Stimulated activated naive CD8-positive, alpha-beta T cell treated with anti-CD3 and anti-CD28 coated beads, Interleukin-15, Interleukin-2, amounts not matched to agents 100 ng/mL and 50 ng/mL, for 24 hours (primary cell): ENCODE data around the gene TLR6.

Experiments
- H3K27ac Mint-ChIP-seq: one replicate; pipeline ENCODE4 v1.8.0; 2021; ENCODE audit warnings: mild to moderate bottlenecking, mixed read lengths
- H3K27me3 Mint-ChIP-seq: one replicate; pipeline ENCODE4 v1.8.0; 2021; ENCODE audit warnings: mixed read lengths
- H3K36me3 Mint-ChIP-seq: one replicate; pipeline ENCODE4 v1.8.0; 2021; ENCODE audit warnings: low read depth, mixed read lengths
- H3K4me1 Mint-ChIP-seq: one replicate; pipeline ENCODE4 v1.8.0; 2021; ENCODE audit warnings: low read depth, mixed read lengths
- H3K4me3 Mint-ChIP-seq: one replicate; pipeline ENCODE4 v1.8.0; 2021; ENCODE audit warnings: mild to moderate bottlenecking, mixed read lengths
- H3K9me3 Mint-ChIP-seq: one replicate; pipeline ENCODE4 v1.8.0; 2021; ENCODE audit warnings: mixed read lengths

The TLR6 gene

GRCh38 chr4:38873290-38873944, 16.8 kb upstream of the TLR6 start:
- Mint-ChIP-seq H3K4me1 (no peaks in the 10 kb centered on the region), H3K4me3 (no peak overlapping the region), H3K27me3 (peaks cover 13% of the 10 kb centered on the region), H3K9me3 (no peaks in the 10 kb centered on the region), H3K27ac (no peak overlapping the region), H3K36me3 (no peaks in the 10 kb centered on the region)

GRCh38 chr4:38872620-38873019, 16.0 kb upstream of the TLR6 start:
- H3K4me1 Mint-ChIP-seq: no peaks in the 10 kb centered on the region
- no peaks in the 10 kb centered on the region for H3K9me3 Mint-ChIP-seq
- no peak overlapping the region for H3K27ac Mint-ChIP-seq
- H3K36me3 Mint-ChIP-seq: no peaks in the 10 kb centered on the region
- H3K4me3 Mint-ChIP-seq: no peak overlapping the region
- H3K27me3 Mint-ChIP-seq: peaks cover 15% of the 10 kb centered on the region

GRCh38 chr4:38871593-38871992, 15.0 kb upstream of the TLR6 start:
- Mint-ChIP-seq H3K4me1 (no peaks in the 10 kb centered on the region), H3K9me3 (no peaks in the 10 kb centered on the region), H3K27me3 (peaks cover 15% of the 10 kb centered on the region), H3K36me3 (no peaks in the 10 kb centered on the region), H3K27ac (no peak overlapping the region), H3K4me3 (no peak overlapping the region)

GRCh38 chr4:38870098-38870808, 13.6 kb upstream of the TLR6 start:
- Mint-ChIP-seq H3K4me1 (peaks cover 6% of the 10 kb centered on the region), H3K27me3 (peaks cover 13% of the 10 kb centered on the region), H3K36me3 (no peaks in the 10 kb centered on the region), H3K4me3 (no peak overlapping the region), H3K9me3 (no peaks in the 10 kb centered on the region), H3K27ac (no peak overlapping the region)

GRCh38 chr4:38869511-38869910, 12.9 kb upstream of the TLR6 start:
- H3K27me3 Mint-ChIP-seq: peaks cover 13% of the 10 kb centered on the region
- no peaks in the 10 kb centered on the region for H3K36me3 Mint-ChIP-seq
- no peak overlapping the region for H3K4me3 Mint-ChIP-seq
- H3K9me3 Mint-ChIP-seq: no peaks in the 10 kb centered on the region
- peaks cover 8% of the 10 kb centered on the region for H3K4me1 Mint-ChIP-seq
- no peak overlapping the region for H3K27ac Mint-ChIP-seq

GRCh38 chr4:38868059-38868960, 11.7 kb upstream of the TLR6 start:
- Mint-ChIP-seq H3K9me3 (no peaks in the 10 kb centered on the region), H3K27ac (no peak overlapping the region), H3K36me3 (no peaks in the 10 kb centered on the region), H3K4me1 (peaks cover 8% of the 10 kb centered on the region), H3K27me3 (peaks cover 20% of the 10 kb centered on the region), H3K4me3 (peak overlapping the region; percentile 58)

GRCh38 chr4:38867478-38868058, 11.0 kb upstream of the TLR6 start, which contains the start of gene FAM114A1:
TSS of gene FAM114A1 (plus strand) at chr4:38867806. CDS start at chr4:38878079, 10,273 bp downstream.
- no peak within 1 kb of the TSS for H3K27ac Mint-ChIP-seq

GRCh38 chr4:38866973-38867477, 10.4 kb upstream of the TLR6 start:
- peaks cover 8% of the 10 kb centered on the region for H3K4me1 Mint-ChIP-seq
- no peaks in the 10 kb centered on the region for H3K36me3 Mint-ChIP-seq
- H3K9me3 Mint-ChIP-seq: no peaks in the 10 kb centered on the region
- peak overlapping the region; percentile 77 for H3K4me3 Mint-ChIP-seq
- peaks cover 26% of the 10 kb centered on the region for H3K27me3 Mint-ChIP-seq
- H3K27ac Mint-ChIP-seq: no peak overlapping the region

More at GRCh38 chr4:38867478-38868058, 11.0 kb upstream of the TLR6 start, which contains the start of gene FAM114A1:
- Mint-ChIP-seq H3K36me3 (no peaks in the 10 kb centered on the region), H3K9me3 (no peaks in the 10 kb centered on the region), H3K4me3 (peak within 1 kb of the TSS; percentile 77), H3K4me1 (peaks cover 8% of the 10 kb centered on the region), H3K27me3 (peaks cover 26% of the 10 kb centered on the region)

GRCh38 chr4:38865445-38865844, 8.8 kb upstream of the TLR6 start:
- Mint-ChIP-seq H3K27ac (no peak overlapping the region), H3K36me3 (no peaks in the 10 kb centered on the region), H3K9me3 (no peaks in the 10 kb centered on the region), H3K4me1 (peaks cover 17% of the 10 kb centered on the region), H3K27me3 (peaks cover 26% of the 10 kb centered on the region), H3K4me3 (no peak overlapping the region)

- H3K27ac Mint-ChIP-seq: no peak overlapping the region
- H3K36me3 Mint-ChIP-seq: no peaks in the 10 kb centered on the region
- H3K9me3 Mint-ChIP-seq: no peaks in the 10 kb centered on the region
- H3K4me3 Mint-ChIP-seq: no peak overlapping the region
- H3K4me1 Mint-ChIP-seq: peaks cover 42% of the 10 kb centered on the region
- H3K27me3 Mint-ChIP-seq: peaks cover 16% of the 10 kb centered on the region
Measured at GRCh38 chr4:38861791-38862190, 5.2 kb upstream of the TLR6 start.

- H3K4me3 Mint-ChIP-seq: no peak overlapping the region
- peaks cover 50% of the 10 kb centered on the region for H3K4me1 Mint-ChIP-seq
- no peaks in the 10 kb centered on the region for H3K9me3 Mint-ChIP-seq
- peaks cover 16% of the 10 kb centered on the region for H3K27me3 Mint-ChIP-seq
- no peaks in the 10 kb centered on the region for H3K36me3 Mint-ChIP-seq
- H3K27ac Mint-ChIP-seq: no peak overlapping the region
Measured at GRCh38 chr4:38860788-38861424, 4.3 kb upstream of the TLR6 start.

- peaks cover 48% of the 10 kb centered on the region for H3K4me1 Mint-ChIP-seq
- no peak overlapping the region for H3K27ac Mint-ChIP-seq
- no peaks in the 10 kb centered on the region for H3K9me3 Mint-ChIP-seq
- H3K4me3 Mint-ChIP-seq: no peak overlapping the region
- H3K27me3 Mint-ChIP-seq: peaks cover 13% of the 10 kb centered on the region
- no peaks in the 10 kb centered on the region for H3K36me3 Mint-ChIP-seq
Measured at GRCh38 chr4:38859501-38859900, 2.9 kb upstream of the TLR6 start.

- peaks cover 4% of the 10 kb centered on the region for H3K27me3 Mint-ChIP-seq
- H3K36me3 Mint-ChIP-seq: no peaks in the 10 kb centered on the region
- H3K9me3 Mint-ChIP-seq: no peaks in the 10 kb centered on the region
- H3K27ac Mint-ChIP-seq: peak overlapping the region; percentile 86
- H3K4me3 Mint-ChIP-seq: peak overlapping the region; percentile 85
- peaks cover 48% of the 10 kb centered on the region for H3K4me1 Mint-ChIP-seq
Measured at GRCh38 chr4:38858097-38858420, 1.4 kb upstream of the TLR6 start.
